ENCODE data around the gene AOC3. TPM values are rescaled to one million over a fixed set of nuclear protein-coding genes. Genes with fewer than 3 reads are reported as not detected.

The AOC3 gene
- total and polyA plus RNA-seq, 2 of the 4 experiments (the other 2 are of a cell fraction): 0.17 TPM; not detected in 1

DNA sequence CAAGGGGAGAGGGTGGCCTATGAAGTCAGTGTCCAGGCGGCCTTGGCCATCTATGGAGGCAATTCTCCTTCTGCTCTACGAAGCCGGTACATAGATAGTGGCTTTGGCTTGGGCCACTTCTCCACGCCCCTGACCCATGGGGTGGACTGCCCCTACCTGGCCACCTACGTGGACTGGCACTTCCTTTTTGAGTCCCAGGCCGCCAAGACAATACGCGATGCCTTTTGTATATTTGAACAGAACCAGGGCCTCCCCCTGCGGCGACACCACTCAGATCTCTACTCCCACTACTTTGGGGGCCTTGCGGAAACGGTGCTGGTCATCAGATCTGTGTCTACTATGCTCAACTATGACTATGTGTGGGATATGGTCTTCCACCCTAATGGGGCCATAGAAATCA is 17.3 kb downstream of the AOC3 start:
- no peak overlapping the region for H2BK5ac ChIP-seq (ENCODE audit: low read depth, low read length, poor library complexity, severe bottlenecking)
- ChIA-PET POLR2A (ENCODE audit: unreplicated experiment) (no interaction called here), CTCF (no interaction called here)
- no peak overlapping the region for H3K4me3 ChIP-seq (ENCODE audit: insufficient read depth, low read depth, low read length)
- H2BK15ac ChIP-seq (ENCODE audit: low read depth, low read length): no peak overlapping the region
- intact Hi-C loops (cut with micrococcal nuclease): no loop called here
- 0 out of 2 replicates have a peak, but pooled peaks cover 4% of the 10 kb centered on the region for H3K9me1 ChIP-seq (ENCODE audit: insufficient read depth, low read length)
- H3K79me1 ChIP-seq (ENCODE audit: low read depth in 1 of 2, low read length in 2 of 2): no peaks in the 10 kb centered on the region
- no peak overlapping the region for H3K4ac ChIP-seq (ENCODE audit: low read depth, low read length)
- ATAC-seq (ENCODE audit: low read depth) (no peak), DNase-seq (no peak)
- H3K27ac ChIP-seq (ENCODE audit: insufficient read depth, low read length): no peak overlapping the region
- no peak overlapping the region for H4K8ac ChIP-seq (ENCODE audit: low read depth in 2 of 2, low read length in 2 of 2)
- no peak overlapping the region for H2AK9ac ChIP-seq (replicated peaks; ENCODE audit: low read depth, low read length, poor library complexity)
- 100% methylated on average over 7 of the region's 12 CpGs; no CpG with 5 or more reads in 1 of the 2 experiments for WGBS, 2 experiments (ENCODE audit: extremely low coverage in 2 of 2, insufficient read length in 1 of 2)
- H3K4me1 ChIP-seq (ENCODE audit: control insufficient read depth, insufficient read depth, low read length): peaks cover 3% of the 10 kb centered on the region; the same call in 1 of the 2 replicates
- peaks cover 19% of the 10 kb centered on the region for H3K27me3 ChIP-seq (ENCODE audit: control insufficient read depth, insufficient read depth, low read length)
- no peak overlapping the region for H3K4me2 ChIP-seq (ENCODE audit: low read depth, low read length)
- H2AFZ ChIP-seq (replicated peaks; ENCODE audit: low read length, poor library complexity): no peak overlapping the region
- H4K5ac ChIP-seq (ENCODE audit: low read depth, low read length): no peak overlapping the region
- no peak overlapping the region for H3K56ac ChIP-seq (ENCODE audit: extremely low read depth, insufficient read depth, low read length)
- BruUV-seq (replicated peaks): no TSS peak
- no peak overlapping the region for H3K9ac ChIP-seq (ENCODE audit: low read depth, low read length)
- H3K14ac ChIP-seq (replicated peaks; ENCODE audit: low read depth, low read length): no peak overlapping the region
- H3K9me3 ChIP-seq (ENCODE audit: control insufficient read depth, insufficient read depth, low read length): peaks cover 7% of the 10 kb centered on the region
- no peak overlapping the region for H3K23ac ChIP-seq (ENCODE audit: low read depth, low read length)
- dilution Hi-C loops (cut with HindIII; ENCODE audit: low sequenced_read_pairs, unreplicated experiment): no loop called here
- no peak overlapping the region for H3K18ac ChIP-seq (ENCODE audit: low read depth, low read length)
- H4K91ac ChIP-seq (ENCODE audit: insufficient read depth, low read depth, low read length): no peak overlapping the region
- no peak overlapping the region for H2AK5ac ChIP-seq (ENCODE audit: low read depth, low read length)
- H2BK20ac ChIP-seq (ENCODE audit: low read depth, low read length): no peak overlapping the region
- H3K36me3 ChIP-seq (ENCODE audit: control insufficient read depth, insufficient read depth, low read length): no peaks in the 10 kb centered on the region
- TF ChIP-seq RCOR1 (IDR thresholded peaks at IDR 0.05; ENCODE audit: insufficient replicate concordance, low read length) (no peak), MXI1 (IDR thresholded peaks at IDR 0.05; ENCODE audit: borderline replicate concordance, low read depth, low read length) (no peak), MAFK (IDR thresholded peaks at IDR 0.05; ENCODE audit: low read depth, low read length) (no peak)
- in situ Hi-C loops (cut with MboI; ENCODE audit: low sequenced_read_pairs): no loop called here
- no peaks in the 10 kb centered on the region for H4K20me1 ChIP-seq (ENCODE audit: insufficient read depth, low read length)
- H2BK120ac ChIP-seq (ENCODE audit: low read depth, low read length): no peak overlapping the region

Measured in IMR-90 (cell line).